ENCODE data around the gene RNF114.
A peak's percentile ranks its signal among the peaks of the same experiment; 100 is the strongest.

RNF114 gene

GRCh38 chr20:49904440-49905214 lies 31.6 kb upstream of the RNF114 start:
- DNase-seq (ENCODE audit: low spot score): no peak

GRCh38 chr20:49905415-49906091 lies 30.6 kb upstream of the RNF114 start:
- no peak for DNase-seq (ENCODE audit: low spot score)

GRCh38 chr20:49906101-49906604 lies 30.0 kb upstream of the RNF114 start:
- DNase-seq (ENCODE audit: low spot score): no peak

- no peak for DNase-seq (ENCODE audit: low spot score)
Observed at GRCh38 chr20:49906615-49907154, 29.5 kb upstream of the RNF114 start.

GRCh38 chr20:49907405-49908257 lies 28.6 kb upstream of the RNF114 start:
- DNase-seq (ENCODE audit: low spot score): no peak

- DNase-seq (ENCODE audit: low spot score): no peak
Observed at GRCh38 chr20:49908258-49908565, 28.0 kb upstream of the RNF114 start.

GRCh38 chr20:49909499-49910339 lies 26.5 kb upstream of the RNF114 start:
- DNase-seq (ENCODE audit: low spot score): no peak

- DNase-seq (ENCODE audit: low spot score): no peak
Observed at GRCh38 chr20:49910340-49910706, 25.9 kb upstream of the RNF114 start.

- DNase-seq (ENCODE audit: low spot score): no peak
Observed at GRCh38 chr20:49913399-49914047, 22.7 kb upstream of the RNF114 start.

- DNase-seq (ENCODE audit: low spot score): no peak
Observed at GRCh38 chr20:49914310-49915117, 21.7 kb upstream of the RNF114 start.

- no peak for DNase-seq (ENCODE audit: low spot score)
Observed at GRCh38 chr20:49915118-49915379, 21.1 kb upstream of the RNF114 start.

GRCh38 chr20:49915380-49916145 lies 20.6 kb upstream of the RNF114 start, which contains the start of gene SPATA2:
SPATA2 (minus strand) TSS chr20:49915529; CDS start chr20:49908490, 7,039 bp downstream.
- DNase-seq (ENCODE audit: low spot score): peak; percentile 91

GRCh38 chr20:49916146-49917002 lies 19.8 kb upstream of the RNF114 start:
- DNase-seq (ENCODE audit: low spot score): peak; percentile 63

GRCh38 chr20:49918446-49918845 lies 17.8 kb upstream of the RNF114 start:
- no peak for DNase-seq (ENCODE audit: low spot score)

- no peak for DNase-seq (ENCODE audit: low spot score)
Observed at GRCh38 chr20:49919009-49919408, 17.2 kb upstream of the RNF114 start.

GRCh38 chr20:49919461-49919860 lies 16.7 kb upstream of the RNF114 start:
- no peak for DNase-seq (ENCODE audit: low spot score)

- no peak for DNase-seq (ENCODE audit: low spot score)
Observed at GRCh38 chr20:49924247-49924646, 11.9 kb upstream of the RNF114 start.

- DNase-seq (ENCODE audit: low spot score): no peak
Observed at GRCh38 chr20:49925901-49926454, 10.2 kb upstream of the RNF114 start.

Data from LoVo (cell line).